Upper lobe of right lung (tissue), 1 donor: ENCODE measurements around the gene TMEM38B. TPM values are rescaled to one million over a fixed set of nuclear protein-coding genes. Genes with fewer than 3 reads are reported as not detected.
A peak's percentile ranks its signal among the peaks of the same experiment; 100 is the strongest.

Source experiments
- ATAC-seq: fragments of 200-7000 bp; cut with Tn5 transposase; one replicate; pipeline ENCODE4 v1.9.1; 2020; ENCODE audit warnings: mild to moderate bottlenecking, moderate library complexity
- DNase-seq: peaks from one replicate; pipeline ENCODE4 v3.0.0-alpha.2; 2020
- H3K27ac ChIP-seq: fragments of 200-600 bp; one replicate; pipeline ENCODE4 v1.8.0; 2022
- H3K27me3 ChIP-seq: fragments of 200-600 bp; one replicate; pipeline ENCODE4 v1.8.0; 2022; ENCODE audit warnings: mild to moderate bottlenecking
- H3K36me3 ChIP-seq: fragments of 200-600 bp; one replicate; pipeline ENCODE4 v1.8.0; 2022
- H3K4me1 ChIP-seq: fragments of 200-600 bp; one replicate; pipeline ENCODE4 v1.8.0; 2022
- H3K4me3 ChIP-seq: fragments of 200-600 bp; one replicate; pipeline ENCODE4 v1.8.0; 2022; ENCODE audit warnings: mild to moderate bottlenecking
- H3K9me3 ChIP-seq: fragments of 200-600 bp; one replicate; pipeline ENCODE4 v1.8.0; 2022
- intact Hi-C: fragments of 100-400 bp; cut with DNase I; formaldehyde crosslinking; loops from one replicate; pipeline ENCODE4 v1.11.0; 2022
- total RNA-seq: library from RNA; stranded (reverse); fragmentation: NEBNext Ultra II Directional; extraction: Animal tissue kit (Norgen Biotek cat#: 25700); gene quantifications from one replicate; pipeline ENCODE4 v1.2.1, GENCODE V29; 2021
- TF ChIP-seq, protein P1 (sequence below): fragments of 200-600 bp; IDR thresholded peaks from one replicate; pipeline ENCODE4 v1.8.0; 2022; ENCODE audit warnings: antibody characterized with exemption
- donor health status: DM: no; HTN: yes; CAD: no; lungs with severe emphysema.

Gene TMEM38B
- total RNA-seq, 1 donor from 2014 or later, result 15.9 TPM

DNA sequence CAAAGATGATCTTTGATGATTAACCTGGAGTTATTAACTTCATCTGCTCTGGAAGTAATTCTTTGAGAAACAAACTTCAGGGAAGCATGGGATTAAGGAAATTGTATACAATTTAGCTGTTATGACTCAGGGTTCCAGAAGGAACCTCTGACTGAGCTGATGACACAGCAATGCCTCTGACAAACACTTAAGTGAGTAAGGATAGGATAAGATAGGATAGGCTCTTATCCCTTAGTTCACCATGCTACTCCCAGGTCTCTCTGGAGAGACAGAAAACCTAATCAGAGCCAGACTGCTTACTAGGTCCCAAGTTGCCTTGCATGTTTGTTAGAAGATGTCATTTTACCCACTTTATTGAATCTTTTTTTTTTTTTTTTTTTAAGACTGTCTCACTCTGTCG lies 12.6 kb upstream of the TMEM38B start:
- no peaks in the 10 kb centered on the region for H3K4me1 ChIP-seq
- no peaks in the 10 kb centered on the region for H3K9me3 ChIP-seq
- no peaks in the 10 kb centered on the region for H3K27me3 ChIP-seq
- no peak overlapping the region for H3K4me3 ChIP-seq
- DNase-seq, result no peak
- no peak for ATAC-seq
- no peak overlapping the region for H3K27ac ChIP-seq
- no peaks in the 10 kb centered on the region for H3K36me3 ChIP-seq
- intact Hi-C loops, result no loop called here
- TF ChIP-seq, protein P1, sequence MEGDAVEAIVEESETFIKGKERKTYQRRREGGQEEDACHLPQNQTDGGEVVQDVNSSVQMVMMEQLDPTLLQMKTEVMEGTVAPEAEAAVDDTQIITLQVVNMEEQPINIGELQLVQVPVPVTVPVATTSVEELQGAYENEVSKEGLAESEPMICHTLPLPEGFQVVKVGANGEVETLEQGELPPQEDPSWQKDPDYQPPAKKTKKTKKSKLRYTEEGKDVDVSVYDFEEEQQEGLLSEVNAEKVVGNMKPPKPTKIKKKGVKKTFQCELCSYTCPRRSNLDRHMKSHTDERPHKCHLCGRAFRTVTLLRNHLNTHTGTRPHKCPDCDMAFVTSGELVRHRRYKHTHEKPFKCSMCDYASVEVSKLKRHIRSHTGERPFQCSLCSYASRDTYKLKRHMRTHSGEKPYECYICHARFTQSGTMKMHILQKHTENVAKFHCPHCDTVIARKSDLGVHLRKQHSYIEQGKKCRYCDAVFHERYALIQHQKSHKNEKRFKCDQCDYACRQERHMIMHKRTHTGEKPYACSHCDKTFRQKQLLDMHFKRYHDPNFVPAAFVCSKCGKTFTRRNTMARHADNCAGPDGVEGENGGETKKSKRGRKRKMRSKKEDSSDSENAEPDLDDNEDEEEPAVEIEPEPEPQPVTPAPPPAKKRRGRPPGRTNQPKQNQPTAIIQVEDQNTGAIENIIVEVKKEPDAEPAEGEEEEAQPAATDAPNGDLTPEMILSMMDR, result no peak

DNA sequence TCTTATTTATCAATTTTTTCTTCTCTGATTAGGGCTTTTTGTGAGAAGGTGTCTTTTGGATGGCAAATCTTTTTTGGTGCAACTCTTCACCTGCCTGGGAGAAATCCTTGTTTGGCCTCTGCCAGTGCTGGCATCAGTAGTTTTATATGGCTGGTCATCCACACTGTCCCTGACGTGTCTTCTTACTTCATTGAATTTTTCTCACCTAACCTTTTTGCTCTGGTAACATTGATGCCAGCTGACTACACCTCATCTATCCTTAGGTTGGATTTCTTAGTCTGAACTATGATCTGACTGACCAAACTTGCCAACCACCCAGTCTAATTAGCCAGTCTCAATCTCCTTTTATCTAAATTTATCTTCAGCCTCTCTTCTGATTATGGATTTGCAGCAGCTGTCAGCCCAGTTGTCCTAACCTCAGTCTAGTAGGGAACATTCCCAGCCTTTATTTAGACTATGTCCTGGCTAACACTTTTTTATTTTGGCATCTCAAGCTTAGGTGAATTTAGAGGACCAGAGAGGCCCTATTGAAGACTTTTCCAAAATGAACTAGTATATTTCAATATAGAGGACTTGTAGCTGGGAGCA lies 10.6 kb upstream of the TMEM38B start:
- Histone ChIP-seq H3K4me1 (no peaks in the 10 kb centered on the region), H3K9me3 (no peaks in the 10 kb centered on the region), H3K4me3 (no peak overlapping the region), H3K36me3 (no peaks in the 10 kb centered on the region), H3K27me3 (no peaks in the 10 kb centered on the region), H3K27ac (no peak overlapping the region)
- DNase-seq (no peak), ATAC-seq (no peak)
- intact Hi-C loops, result no loop called here
- TF ChIP-seq, protein P1, result no peak

DNA sequence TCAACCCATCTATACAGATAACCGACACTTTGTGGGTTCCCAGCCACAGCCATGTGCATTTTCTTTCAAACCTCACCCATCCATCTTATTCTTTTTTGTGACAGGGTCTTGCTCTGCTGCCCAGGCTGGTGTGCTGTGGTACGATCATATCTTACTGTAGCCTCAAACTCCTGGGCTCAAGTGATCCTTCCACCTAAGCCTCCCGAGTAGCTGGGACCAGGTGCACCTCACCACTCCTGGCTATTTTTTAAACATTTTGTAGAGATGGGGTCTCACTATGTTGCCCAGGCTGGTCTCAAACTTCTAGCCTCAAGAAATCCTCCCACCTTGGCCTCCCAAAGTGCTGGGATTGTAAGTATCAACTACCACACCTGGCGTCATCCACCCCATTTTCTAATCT lies 7.4 kb upstream of the TMEM38B start:
- H3K9me3 ChIP-seq, result no peaks in the 10 kb centered on the region
- H3K27ac ChIP-seq, result no peak overlapping the region
- no peak for DNase-seq
- no peaks in the 10 kb centered on the region for H3K36me3 ChIP-seq
- no peak overlapping the region for H3K4me3 ChIP-seq
- ATAC-seq, result no peak
- intact Hi-C loops, result no loop called here
- H3K27me3 ChIP-seq, result peaks cover 14% of the 10 kb centered on the region
- TF ChIP-seq, protein P1, result no peak
- H3K4me1 ChIP-seq, result no peaks in the 10 kb centered on the region

DNA sequence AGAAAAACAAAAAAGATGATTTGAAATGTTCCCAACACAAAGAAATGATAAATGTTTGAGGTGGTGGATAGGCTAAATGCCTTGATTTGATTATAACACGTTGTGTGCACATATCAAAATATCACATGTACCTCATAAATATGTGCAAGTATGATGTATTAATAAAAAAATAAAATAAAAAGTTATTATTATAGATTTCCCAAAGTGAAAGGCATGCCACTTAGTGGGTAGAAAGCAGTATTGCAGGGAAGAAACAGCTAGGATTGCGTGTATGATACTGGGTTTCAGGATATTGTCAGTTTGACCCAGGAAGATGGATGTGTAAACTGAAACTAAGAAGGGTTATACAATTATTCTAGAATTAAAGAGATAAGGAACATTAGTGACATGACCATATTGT lies 3.6 kb upstream of the TMEM38B start:
- TF ChIP-seq, protein P1, result peak; percentile 47
- Histone ChIP-seq H3K36me3 (no peaks in the 10 kb centered on the region), H3K4me1 (peaks cover 7% of the 10 kb centered on the region), H3K9me3 (no peaks in the 10 kb centered on the region), H3K27me3 (peaks cover 29% of the 10 kb centered on the region), H3K27ac (no peak overlapping the region), H3K4me3 (no peak overlapping the region)
- DNase-seq, result no peak
- ATAC-seq, result no peak
- intact Hi-C loops, result no loop called here

DNA sequence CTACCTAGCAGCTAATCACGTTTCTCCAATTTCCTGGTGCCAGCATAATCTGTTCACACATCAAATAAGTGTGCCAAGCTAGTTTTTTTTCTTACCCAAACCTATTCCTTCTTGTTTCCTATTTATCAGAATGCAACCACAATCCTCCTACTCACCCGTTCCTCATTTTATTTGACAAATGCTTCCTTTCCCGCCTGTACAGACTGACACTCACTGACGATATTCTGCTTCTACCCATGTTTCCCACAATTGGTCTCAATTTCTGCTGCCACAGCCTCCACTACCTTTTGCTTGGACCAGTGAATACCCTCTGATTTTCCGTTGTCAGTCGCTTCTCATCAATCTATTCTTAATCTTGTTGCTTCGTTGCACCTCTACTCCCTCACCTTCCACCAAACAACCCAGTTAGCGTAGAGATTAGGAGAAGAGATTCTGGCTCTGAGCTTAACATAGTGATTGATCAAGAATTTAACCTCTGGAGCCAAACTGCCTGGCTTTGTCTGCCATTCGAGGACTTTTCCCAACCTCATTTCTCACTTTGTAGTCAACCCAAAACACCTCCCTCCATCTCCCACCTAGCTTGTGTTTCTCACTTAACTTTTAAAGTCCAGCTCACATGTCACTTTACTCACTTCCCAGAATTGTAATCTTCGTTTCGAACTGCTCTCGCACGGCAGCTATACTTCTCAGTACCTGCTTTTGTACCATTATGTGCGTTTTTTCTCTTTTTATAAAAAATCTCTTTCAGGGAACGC lies 729 bp upstream of the TMEM38B start:
- intact Hi-C loops, result no loop called here
- peak overlapping the region; percentile 89 for H3K4me3 ChIP-seq
- DNase-seq (no peak), ATAC-seq (no peak)
- H3K27me3 ChIP-seq, result peaks cover 29% of the 10 kb centered on the region
- peaks cover 7% of the 10 kb centered on the region for H3K4me1 ChIP-seq
- H3K27ac ChIP-seq, result no peak overlapping the region
- H3K36me3 ChIP-seq, result no peaks in the 10 kb centered on the region
- TF ChIP-seq, protein P1, result no peak
- no peaks in the 10 kb centered on the region for H3K9me3 ChIP-seq
